Smooth muscle cell (in vitro differentiated cells): ENCODE results near the gene COG2. TPM values are rescaled to one million over a fixed set of nuclear protein-coding genes. Genes with fewer than 3 reads are reported as not detected.

ENCODE experiments used
- DNase-seq: peaks from one replicate; lab custom pipeline; 2025; ENCODE audit not compliant: unreplicated experiment; lab: John Stamatoyannopoulos, UW
- H2AFZ ChIP-seq: fragments of 200-600 bp; sonication (generic); 2 replicates; pipeline ENCODE4 v1.6.0; 2016; ENCODE audit warnings: antibody characterized with exemption, low read depth, mild to moderate bottlenecking
- H3F3A ChIP-seq: fragments of 200-600 bp; sonication (generic); 2 replicates; pipeline ENCODE4 v1.6.0; 2017; ENCODE audit warnings: antibody characterized with exemption, low read depth
- H3K27ac ChIP-seq: fragments of 200-600 bp; sonication (generic); 2 replicates; pipeline ENCODE4 v1.5.1; 2016; ENCODE audit warnings: low read depth, mild to moderate bottlenecking
- H3K27me3 ChIP-seq: fragments of 200-600 bp; sonication (generic); 2 replicates; pipeline ENCODE4 v1.6.1; 2016; ENCODE audit warnings: low read depth, mild to moderate bottlenecking
- H3K36me3 ChIP-seq: fragments of 200-600 bp; sonication (generic); 2 replicates; pipeline ENCODE4 v1.5.1; 2016; ENCODE audit warnings: low read depth
- H3K4me1 ChIP-seq: fragments of 200-600 bp; sonication (generic); 2 replicates; pipeline ENCODE4 v1.5.1; 2016; ENCODE audit warnings: low read depth
- H3K4me2 ChIP-seq: fragments of 200-600 bp; sonication (generic); 2 replicates; pipeline ENCODE4 v1.6.0; 2016; ENCODE audit warnings: mild to moderate bottlenecking
- H3K4me3 ChIP-seq: fragments of 200-600 bp; sonication (generic); 2 replicates; pipeline ENCODE4 v1.5.1; 2016; ENCODE audit warnings: mild to moderate bottlenecking
- H3K79me2 ChIP-seq: fragments of 200-600 bp; sonication (generic); 2 replicates; pipeline ENCODE4 v1.6.0; 2016; ENCODE audit warnings: low read depth, mild to moderate bottlenecking
- H3K9ac ChIP-seq: fragments of 200-600 bp; sonication (generic); 2 replicates; pipeline ENCODE4 v1.6.0; 2016; ENCODE audit warnings: low read depth
- H3K9me3 ChIP-seq: fragments of 200-600 bp; sonication (generic); replicated peaks from 2 replicates; pipeline ENCODE4 v1.5.1; 2016; ENCODE audit warnings: low read depth
- H4K20me1 ChIP-seq: fragments of 200-600 bp; sonication (generic); 2 replicates; pipeline ENCODE4 v1.6.0; 2016; ENCODE audit warnings: low read depth
- WGBS: methylation state at CpG from one replicate; pipeline ENCODE4 v1.1.7; 2016; ENCODE audit warnings: low lambda C conversion rate; 5-methylcytosine and 5-hydroxymethylcytosine counted together
- polyA plus RNA-seq: library from polyadenylated mRNA; unstranded; fragments of >200 nt; fragmentation: Nextera tagmentation; extraction: Ambion mirVana; gene quantifications from 2 replicates; pipeline ENCODE4 v1.2.1, GENCODE V29; 2016
- total RNA-seq: library from RNA; depleted of rRNA; stranded (reverse); fragments of >200 nt; gene quantifications from 2 replicates; pipeline ENCODE4 v1.2.3, GENCODE V29; 2014
- TF ChIP-seq, protein P1 (sequence below): fragments of 200-600 bp; sonication (generic); IDR thresholded peaks from 2 replicates; pipeline ENCODE4 v1.5.1; 2017; ENCODE audit warnings: borderline replicate concordance, mild to moderate bottlenecking, antibody characterized with exemption; ENCODE audit not compliant: insufficient read depth, poor library complexity, severe bottlenecking

COG2 gene
- total and polyA plus RNA-seq, 2 experiments from 2014 or later = 16.5 to 23.8 TPM

DNA sequence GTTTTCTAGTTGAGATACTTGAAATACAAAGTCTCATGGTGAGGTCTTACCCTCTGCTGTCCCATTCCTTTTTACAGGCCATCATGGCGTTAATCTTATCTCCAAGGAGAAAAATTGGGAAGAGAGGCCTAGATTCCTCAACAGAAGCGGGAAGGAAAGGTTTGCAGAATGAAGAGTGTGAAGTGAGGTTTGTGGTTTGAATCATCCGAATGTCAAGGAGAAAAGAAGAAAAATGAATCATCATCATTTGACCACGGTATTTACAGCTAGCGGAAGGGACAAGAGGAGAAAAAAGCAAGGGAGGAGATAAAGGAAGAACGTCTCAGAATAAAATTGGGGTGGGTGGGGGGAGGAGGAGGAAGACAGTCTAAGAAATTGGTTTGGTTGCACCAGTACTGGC is 935 bp upstream of the COG2 start:
- peaks cover 15% of the 10 kb centered on the region for H3K4me1 ChIP-seq
- no peaks in the 10 kb centered on the region for H3K36me3 ChIP-seq
- H3F3A ChIP-seq = peaks cover 4% of the 10 kb centered on the region
- H3K9me3 ChIP-seq = no peaks in the 10 kb centered on the region
- H3K9ac ChIP-seq = no peak overlapping the region
- H3K27ac ChIP-seq = no peak overlapping the region
- peak overlapping the region; percentile 88 for H3K4me3 ChIP-seq
- TF ChIP-seq, protein P1, sequence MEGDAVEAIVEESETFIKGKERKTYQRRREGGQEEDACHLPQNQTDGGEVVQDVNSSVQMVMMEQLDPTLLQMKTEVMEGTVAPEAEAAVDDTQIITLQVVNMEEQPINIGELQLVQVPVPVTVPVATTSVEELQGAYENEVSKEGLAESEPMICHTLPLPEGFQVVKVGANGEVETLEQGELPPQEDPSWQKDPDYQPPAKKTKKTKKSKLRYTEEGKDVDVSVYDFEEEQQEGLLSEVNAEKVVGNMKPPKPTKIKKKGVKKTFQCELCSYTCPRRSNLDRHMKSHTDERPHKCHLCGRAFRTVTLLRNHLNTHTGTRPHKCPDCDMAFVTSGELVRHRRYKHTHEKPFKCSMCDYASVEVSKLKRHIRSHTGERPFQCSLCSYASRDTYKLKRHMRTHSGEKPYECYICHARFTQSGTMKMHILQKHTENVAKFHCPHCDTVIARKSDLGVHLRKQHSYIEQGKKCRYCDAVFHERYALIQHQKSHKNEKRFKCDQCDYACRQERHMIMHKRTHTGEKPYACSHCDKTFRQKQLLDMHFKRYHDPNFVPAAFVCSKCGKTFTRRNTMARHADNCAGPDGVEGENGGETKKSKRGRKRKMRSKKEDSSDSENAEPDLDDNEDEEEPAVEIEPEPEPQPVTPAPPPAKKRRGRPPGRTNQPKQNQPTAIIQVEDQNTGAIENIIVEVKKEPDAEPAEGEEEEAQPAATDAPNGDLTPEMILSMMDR = no peak
- peaks cover 24% of the 10 kb centered on the region for H4K20me1 ChIP-seq
- no peak for DNase-seq
- peak overlapping the region; percentile 85 for H2AFZ ChIP-seq
- H3K79me2 ChIP-seq = peaks cover 29% of the 10 kb centered on the region
- peak overlapping the region; percentile 96 for H3K4me2 ChIP-seq
- peaks cover 32% of the 10 kb centered on the region for H3K27me3 ChIP-seq
- WGBS = 18% methylated on average over 6 of the region's 6 CpGs

DNA sequence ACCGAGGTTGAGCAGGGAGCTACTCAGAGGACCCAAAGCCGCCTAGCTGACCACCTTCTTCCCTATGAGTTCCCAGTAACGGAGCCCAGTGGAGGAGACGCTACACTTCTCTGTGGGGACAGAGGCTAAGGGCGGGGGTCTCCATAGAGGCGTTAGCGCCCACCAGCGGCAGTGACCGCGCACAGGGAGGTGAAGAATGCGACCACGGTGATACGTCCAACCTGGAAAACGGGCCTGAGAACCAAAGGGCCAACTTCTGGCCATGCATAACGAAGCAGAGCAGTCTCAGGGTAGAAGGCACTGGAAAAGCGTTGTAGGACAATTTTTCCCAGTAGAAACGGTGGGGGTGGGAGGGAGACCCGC is 400 bp upstream of the COG2 start:
- H3F3A ChIP-seq = peaks cover 4% of the 10 kb centered on the region
- peaks cover 28% of the 10 kb centered on the region for H3K27me3 ChIP-seq
- TF ChIP-seq, protein P1 = no peak
- H2AFZ ChIP-seq = peak overlapping the region; percentile 85
- H3K9ac ChIP-seq = no peak overlapping the region
- H3K79me2 ChIP-seq = peaks cover 31% of the 10 kb centered on the region
- H3K27ac ChIP-seq = no peak overlapping the region
- no peaks in the 10 kb centered on the region for H3K36me3 ChIP-seq
- H4K20me1 ChIP-seq = peaks cover 29% of the 10 kb centered on the region
- H3K4me3 ChIP-seq = peak overlapping the region; percentile 88
- H3K4me1 ChIP-seq = peaks cover 15% of the 10 kb centered on the region
- 4% methylated on average over 18 of the region's 18 CpGs for WGBS
- DNase-seq = no peak
- peak overlapping the region; percentile 96 for H3K4me2 ChIP-seq
- no peaks in the 10 kb centered on the region for H3K9me3 ChIP-seq

DNA sequence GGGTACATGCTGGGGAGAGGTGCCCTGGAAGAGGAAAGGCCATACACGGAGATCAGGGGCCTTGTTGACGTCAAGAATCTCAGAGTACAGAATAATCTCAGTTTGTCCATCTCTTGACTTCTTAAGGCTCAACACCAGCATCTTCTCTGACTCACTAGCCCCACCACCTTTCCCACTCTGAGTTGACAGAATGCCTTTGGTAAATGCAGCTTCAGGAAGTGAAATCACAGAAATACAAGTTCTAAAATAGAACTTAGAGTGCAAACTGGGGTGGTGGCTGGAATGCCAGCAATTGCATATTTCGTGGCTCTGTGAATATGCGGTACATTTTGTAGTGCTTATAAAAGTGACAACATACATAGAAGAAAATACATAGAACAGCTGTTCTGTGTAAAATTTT is 1.6 kb downstream of the COG2 start:
- Histone ChIP-seq H3K27ac (no peak overlapping the region), H3K27me3 (peaks cover 7% of the 10 kb centered on the region), H4K20me1 (peaks cover 49% of the 10 kb centered on the region), H3K4me2 (peak overlapping the region; percentile 96), H3K79me2 (peaks cover 51% of the 10 kb centered on the region), H3K4me3 (no peak overlapping the region), H3K9ac (no peak overlapping the region), H3K36me3 (no peaks in the 10 kb centered on the region), H3F3A (peaks cover 4% of the 10 kb centered on the region), H3K9me3 (no peaks in the 10 kb centered on the region), H3K4me1 (peaks cover 15% of the 10 kb centered on the region), H2AFZ (no peak overlapping the region)
- 82% methylated on average over 4 of the region's 4 CpGs for WGBS
- TF ChIP-seq, protein P1 = no peak
- DNase-seq = no peak

DNA sequence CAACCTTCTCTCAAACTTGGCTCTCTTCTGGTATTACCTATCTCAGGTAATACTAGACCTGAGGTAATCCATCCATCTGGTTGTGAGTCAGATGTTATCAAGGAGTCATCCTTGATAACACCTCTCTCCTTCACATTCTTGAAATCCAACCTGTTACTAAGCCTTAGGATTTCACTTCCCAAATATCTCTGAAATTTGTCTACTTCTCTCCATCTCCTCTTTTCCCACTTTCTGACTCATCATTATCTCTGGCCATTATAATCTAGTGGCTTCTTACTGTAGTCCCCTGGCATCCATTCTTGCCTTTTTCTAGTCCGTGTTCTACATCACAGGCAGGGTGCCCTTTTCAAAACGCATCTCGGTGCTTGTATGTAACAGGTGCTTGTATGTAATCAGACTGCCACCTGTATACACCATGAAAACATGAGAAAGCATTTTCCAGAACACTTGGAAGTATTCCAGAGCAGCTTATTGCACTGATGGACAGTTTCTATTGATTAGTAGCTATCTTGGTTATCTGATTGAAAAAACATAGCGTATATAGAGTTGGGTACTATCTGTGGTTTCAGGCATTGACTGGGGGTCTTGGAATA is 4.5 kb downstream of the COG2 start:
- Histone ChIP-seq H3K4me3 (no peak overlapping the region), H3K9ac (no peak overlapping the region), H4K20me1 (peaks cover 77% of the 10 kb centered on the region), H2AFZ (no peak overlapping the region), H3K9me3 (no peaks in the 10 kb centered on the region), H3K27me3 (no peaks in the 10 kb centered on the region), H3K4me2 (no peak overlapping the region), H3K79me2 (peaks cover 80% of the 10 kb centered on the region), H3K4me1 (peaks cover 12% of the 10 kb centered on the region), H3K27ac (no peak overlapping the region), H3F3A (peaks cover 4% of the 10 kb centered on the region), H3K36me3 (no peaks in the 10 kb centered on the region)
- no peak for DNase-seq
- WGBS = 91% methylated on average over 4 of the region's 4 CpGs
- TF ChIP-seq, protein P1 = no peak
